IPS DF 4.7 (cell line): ENCODE data around the gene VPS37C.
"Not testable (repeated sequence)": the region's sequence is repeated elsewhere in the genome, so short reads cannot be mapped to it uniquely, and the experiment has no call there.

Source experiments
- DNase-seq: peaks from one replicate; pipeline ENCODE4 v3.0.0-alpha.2; 2013; ENCODE audit warnings: low spot score; ENCODE audit errors: extremely low read depth

VPS37C gene

DNA sequence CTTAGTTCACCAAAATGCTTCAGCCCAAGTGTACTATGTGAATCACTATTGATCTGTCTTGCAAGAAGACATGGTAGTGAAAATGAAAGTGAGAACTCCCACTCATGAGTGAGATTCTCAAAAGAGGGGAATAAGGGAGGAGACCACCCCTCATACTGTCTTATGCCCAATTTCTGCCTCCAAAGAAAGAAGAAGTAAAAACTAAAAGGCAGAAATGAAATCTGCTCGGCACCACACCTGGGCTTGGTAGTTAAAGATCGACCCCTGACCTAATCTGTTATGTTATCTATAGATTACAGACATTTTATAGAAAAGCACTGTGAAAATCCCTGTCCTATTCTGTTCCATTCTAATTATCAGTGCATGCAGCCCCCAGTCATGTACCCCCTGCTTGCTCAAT lies 63.0 kb downstream of the VPS37C start:
- not testable (repeated sequence) for DNase-seq

DNA sequence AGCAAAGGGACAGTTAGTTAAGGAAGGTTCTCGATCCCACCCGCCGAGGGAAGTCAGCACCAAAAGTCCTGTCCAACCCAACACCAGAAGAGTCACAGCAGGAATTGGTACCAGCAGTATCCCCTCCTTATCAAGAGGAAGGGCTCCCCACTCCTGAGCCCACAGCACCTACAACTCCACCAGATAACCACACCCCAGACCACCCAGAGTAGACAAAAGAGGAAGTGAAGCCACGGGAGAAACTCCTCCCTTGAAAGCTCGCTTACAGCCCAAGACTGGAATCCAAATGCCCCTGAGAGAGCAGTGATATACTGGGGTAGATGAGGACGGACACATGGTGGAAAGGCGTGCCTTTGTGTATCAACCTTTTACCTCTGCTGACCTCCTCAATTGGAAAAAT lies 66.2 kb downstream of the VPS37C start:
- no peak for DNase-seq

DNA sequence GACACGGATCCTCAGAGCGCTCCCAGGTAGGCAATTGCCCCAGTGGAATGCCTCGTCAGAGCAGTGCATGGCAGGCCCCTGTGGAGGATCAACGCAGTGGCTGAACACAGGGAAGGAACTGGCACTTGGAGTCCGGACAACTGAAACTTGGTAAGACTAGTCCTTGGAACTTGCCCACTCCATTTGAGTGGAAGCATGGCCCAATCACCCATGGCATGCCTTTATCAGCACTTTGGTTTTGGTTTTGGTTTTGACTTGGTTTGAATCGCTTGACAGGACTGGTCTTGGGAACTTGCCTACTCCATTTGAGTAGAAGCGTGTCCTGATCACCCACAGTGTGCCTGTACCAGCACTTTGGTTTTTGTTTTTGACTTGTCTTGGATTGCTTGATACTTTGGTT lies 67.1 kb downstream of the VPS37C start:
- DNase-seq = not testable (repeated sequence)

DNA sequence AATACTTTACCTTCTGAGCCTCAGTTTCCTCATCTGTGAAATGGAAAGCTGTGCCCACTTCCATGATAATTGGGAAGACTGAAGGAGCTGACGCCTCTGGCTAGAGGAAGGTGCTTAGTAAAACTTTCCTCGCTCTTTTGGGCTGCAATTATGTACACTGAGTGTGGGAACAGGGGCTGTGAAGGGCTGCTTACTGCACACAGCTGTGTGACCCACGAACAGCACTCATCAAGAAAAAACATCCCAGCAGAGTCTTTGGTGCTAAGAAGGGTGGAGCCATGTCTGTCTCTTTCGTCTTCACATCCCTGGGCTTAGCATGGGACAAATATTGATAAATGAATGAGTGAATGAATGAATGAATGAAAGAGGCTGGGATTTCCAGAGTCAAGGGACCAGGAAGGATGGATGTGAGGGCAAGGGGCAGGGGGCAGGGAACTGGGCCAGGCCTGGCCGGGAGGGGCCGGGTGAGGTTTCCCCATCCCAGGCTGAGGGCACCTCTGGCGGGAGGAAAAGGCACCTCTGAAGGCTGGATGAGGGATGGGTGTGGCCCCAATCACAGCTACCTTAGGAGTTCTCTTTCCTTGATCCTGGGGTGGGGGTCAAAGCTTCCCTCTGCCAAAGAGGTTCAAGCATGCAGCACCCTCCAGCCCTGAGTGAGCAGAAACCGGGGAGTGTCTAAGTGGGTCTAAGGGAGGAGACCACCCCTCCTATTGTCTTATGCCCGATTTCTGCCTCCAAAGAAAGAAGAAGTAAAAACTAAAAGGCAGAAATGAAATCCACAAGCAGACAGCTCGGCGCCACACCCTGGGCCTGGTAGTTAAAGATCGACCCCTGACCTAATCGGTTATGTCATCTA lies 68.1 kb downstream of the VPS37C start:
- no peak for DNase-seq

DNA sequence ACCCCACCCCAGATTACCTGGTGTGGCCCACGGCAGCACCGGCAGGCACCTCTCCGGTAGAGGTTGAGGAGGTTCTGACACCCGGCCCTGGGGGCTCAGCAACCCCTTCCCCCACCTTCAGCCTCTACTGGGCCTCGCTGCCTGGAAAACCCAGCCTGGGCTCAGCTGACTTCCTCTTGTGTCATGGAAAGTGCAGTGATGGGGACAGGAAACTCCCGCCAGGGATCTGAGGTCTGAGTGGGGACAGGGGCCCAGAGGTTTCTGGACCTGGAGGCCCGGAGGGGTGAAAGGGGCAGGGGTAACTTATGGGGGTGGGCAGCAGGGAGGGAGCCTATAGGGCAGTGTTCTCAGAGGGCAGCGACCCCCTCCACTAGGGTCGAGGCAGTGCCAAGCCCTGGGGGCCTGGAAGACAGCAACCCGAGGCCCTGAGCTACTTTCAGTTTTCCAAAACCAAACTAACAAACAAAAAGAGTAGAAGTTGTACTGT lies 68.9 kb downstream of the VPS37C start:
- no peak for DNase-seq

DNA sequence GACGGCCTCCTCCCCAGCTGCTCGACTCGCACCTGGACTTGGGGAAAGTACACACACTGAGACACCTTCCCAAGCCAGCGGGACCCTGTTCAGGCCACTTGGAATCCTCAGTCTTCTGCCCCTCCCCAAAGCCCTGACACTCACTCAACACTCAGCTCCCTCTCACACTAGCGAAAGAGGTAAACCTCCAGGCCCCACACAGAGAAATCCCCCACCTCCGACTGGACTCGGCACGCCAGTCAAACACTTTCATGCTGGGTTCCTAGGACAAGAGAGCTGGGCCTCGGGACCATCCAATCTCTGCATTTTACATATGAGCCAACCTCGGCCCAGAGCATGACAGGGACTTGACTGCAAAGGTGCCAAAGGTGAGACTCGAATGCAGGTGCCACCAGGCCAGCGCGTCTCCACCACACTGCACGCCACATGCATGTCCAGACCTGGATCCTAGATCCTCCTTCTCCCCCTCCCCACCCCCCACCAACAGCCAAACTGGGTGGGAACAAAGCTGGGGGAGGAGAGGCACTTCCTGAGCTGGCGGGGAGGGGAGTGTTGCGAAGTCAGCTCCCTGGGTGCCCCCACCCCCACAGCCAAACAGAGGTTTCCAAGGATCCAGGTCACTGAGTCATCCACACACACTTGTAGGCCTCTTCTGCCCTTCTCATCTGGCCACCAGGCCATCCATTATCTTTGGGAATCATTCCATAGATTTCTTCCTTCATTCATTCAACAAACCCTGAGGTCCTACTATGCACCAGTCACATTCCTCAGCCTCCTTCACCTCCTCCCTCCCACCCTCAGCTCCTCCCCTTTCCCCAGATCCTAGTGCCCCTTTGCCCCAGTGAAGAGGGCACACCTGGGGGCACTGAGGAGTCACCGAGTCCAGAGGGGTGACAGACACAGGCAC lies 69.6 kb downstream of the VPS37C start:
- no peak for DNase-seq

DNA sequence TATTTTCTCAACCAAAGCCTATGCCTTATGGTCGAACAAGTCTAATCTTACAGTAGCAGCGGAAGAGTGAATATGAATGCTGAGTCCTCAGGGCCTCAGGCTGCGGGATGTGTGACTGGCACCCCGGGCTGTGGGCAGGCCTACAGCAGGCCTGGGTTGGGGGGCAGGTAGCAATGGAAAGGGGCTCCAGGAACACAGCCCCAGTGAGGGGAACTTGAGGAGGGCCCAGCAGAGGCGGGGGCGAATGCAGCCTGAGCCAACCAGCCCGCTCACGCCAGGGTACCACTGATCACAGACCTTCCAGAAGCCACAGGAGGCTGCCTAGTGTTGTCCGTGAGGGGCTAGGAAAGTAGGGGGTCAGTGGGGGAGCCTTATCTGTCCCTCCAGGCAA lies 70.2 kb downstream of the VPS37C start:
- no peak for DNase-seq

DNA sequence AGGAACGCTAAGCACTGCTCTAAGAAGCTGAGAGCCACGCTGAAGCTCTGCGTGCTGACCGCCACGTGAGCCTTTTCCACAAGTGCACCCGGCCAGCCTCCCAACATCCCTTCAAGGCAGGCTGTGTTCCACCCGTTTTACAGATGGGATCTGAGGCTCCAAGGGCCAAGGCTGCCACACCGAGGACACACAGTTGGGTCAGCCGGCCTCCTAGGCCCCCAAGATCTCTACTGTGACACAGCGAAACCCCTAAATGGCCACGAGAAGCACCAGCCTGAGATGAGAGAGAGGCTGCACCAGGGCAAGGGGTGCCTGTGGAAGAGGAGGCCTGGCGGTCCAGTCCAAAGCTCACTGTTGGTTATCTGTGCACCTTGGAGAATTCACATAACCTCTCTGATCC lies 70.7 kb downstream of the VPS37C start:
- no peak for DNase-seq

DNA sequence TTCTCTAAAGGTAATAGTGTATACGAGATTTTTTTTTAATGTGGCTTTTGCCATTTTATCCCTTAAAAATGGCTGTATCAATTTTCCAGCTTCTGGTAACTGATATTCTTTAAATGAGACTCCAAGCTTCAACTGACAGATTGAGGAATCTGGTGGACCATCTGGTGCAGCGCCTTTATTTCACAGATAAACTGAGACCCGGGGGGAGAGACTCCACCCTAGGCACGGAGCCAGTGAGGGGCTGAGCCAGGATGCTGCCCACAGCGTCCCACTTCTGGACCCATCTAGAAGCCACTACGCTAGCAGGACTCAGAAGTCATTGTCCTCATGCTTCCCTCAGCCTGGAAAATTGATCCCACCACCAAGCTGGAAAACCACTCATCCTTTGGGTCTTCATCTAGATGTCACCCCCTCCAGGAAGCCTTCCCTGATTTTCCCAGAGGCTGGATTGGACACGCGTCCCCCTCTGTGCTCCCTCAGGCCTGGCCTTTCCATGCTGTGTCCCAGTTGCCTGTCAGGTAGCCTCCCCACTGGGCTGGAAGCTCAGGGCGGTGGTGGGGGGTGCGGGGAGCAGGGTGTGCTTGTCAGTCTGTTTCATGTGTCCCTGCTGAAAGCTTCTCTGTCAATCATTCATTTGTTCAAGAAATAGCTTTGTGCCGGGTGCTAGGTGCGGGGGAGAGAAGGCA lies 71.3 kb downstream of the VPS37C start:
- DNase-seq = no peak

DNA sequence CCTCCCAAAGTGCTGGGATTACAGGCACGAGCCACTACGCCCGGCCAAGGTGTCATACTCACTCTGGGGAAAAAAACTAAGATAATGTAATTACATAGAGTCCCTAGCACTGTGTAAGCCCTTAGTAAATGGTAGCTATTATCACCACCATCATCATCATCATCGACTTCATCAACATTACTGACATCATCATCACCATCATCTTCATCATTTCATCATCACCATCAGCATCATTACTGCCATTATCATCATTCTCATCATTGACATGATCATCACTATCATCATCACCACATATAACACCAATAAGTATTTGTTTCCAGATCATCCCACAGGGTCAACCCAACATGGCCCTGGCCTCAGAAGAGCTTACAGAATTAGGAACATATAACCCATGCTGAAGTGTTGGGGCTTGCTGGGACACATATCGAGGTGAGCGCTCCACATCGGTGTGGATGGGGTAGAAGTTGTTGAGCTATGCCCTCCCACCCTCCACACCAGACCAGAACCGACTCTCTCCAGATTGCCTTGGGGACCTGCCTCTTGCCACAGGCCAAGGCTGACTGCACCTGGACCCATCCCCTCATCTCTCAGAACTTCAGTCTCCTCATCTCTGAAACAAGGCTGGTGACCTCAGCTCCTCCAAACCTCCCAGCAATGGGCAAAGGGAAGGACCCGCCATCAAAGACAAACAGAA lies 73.7 kb downstream of the VPS37C start:
- no peak for DNase-seq

DNA sequence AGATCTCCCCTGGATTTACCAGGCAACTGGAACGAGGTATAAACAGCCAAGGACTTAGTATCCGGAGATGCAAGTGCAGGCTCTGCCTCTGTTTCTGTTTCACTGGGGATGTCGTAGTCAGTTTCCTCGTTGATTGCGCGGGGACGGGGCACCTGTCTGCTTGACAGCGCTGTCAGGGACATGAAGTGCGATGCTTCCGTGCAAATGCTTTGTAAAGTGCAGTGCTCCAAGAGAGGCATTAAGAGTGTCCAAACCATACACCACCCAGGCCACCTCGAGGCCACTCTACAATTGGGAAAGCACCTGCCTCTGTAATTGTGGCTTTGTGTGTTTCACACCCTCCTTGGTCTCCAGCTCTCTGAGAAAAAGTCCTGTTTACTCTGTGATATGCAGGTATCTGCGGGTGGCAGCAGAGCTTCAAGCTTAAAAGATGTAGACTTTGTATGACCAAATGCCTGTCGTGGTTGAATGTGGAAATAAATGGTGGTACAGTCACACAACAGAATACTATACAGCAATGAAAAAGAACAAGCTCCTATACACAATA lies 77.6 kb downstream of the VPS37C start:
- DNase-seq = no peak

DNA sequence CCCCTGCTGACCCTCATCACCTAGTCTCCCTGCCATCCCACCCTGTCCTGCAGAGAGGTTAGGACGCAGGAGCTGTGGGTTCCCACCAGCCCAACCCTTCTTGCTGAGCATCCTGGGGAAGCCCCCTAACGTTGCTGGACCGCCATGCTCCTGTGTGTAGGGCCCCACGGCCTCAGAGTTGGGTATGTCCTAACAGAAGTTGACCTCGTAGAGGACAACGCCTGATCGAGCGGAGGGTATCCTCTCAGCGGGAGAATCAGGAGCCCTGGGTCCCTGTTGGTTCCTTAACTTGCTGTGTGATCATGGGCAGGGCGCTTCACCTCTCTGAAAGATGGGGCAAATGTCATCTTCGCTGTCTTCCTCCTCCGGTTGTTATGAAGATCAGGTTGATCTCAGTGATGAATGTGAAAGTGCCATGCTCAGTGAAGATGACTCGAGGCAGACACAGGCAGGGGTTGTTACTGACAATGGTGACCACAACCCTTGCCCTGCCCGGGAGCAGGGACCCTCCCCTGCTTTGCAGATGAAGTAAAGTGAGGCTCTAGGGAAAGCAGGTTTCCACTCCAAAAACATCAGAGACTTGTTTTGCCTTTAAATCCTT lies 78.2 kb downstream of the VPS37C start:
- no peak for DNase-seq

DNA sequence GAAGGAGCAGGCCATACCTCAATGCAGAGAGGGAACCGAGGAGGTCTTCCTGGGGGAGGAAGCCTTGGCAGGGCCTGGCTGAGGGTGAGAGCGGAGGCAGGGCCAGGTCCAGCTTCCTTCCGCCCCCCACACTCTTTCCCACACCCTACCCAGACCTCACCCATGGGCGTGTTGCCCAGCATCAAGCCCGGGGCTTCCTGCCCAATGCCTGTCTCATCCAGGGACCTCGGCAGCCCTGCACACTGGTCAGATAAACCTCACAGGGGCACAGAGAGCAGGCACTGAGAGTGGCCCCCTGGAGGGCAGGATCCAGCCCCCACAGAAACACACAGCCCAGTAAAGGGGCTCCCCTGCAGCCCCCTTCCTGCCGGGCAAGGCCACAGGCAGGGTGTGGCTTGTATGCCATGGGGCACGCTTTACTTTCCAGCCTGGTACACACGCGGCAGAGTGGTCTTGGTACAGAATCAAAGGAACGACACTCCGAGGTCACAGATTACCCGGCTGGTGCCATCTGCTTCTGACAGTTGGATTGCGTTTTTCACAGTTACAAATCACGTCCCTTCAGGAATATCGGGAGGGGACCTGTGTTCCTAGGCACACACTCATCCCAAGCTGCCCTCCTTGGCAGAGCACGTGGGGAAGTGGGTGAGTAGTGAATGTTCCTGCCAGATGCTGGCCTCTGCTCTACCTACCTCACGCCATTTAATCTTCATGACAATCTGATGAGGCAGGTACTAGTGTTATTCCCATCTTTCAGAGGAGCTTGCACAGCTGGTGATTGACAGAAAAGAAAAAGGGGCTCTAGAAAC lies 79.0 kb downstream of the VPS37C start:
- no peak for DNase-seq

DNA sequence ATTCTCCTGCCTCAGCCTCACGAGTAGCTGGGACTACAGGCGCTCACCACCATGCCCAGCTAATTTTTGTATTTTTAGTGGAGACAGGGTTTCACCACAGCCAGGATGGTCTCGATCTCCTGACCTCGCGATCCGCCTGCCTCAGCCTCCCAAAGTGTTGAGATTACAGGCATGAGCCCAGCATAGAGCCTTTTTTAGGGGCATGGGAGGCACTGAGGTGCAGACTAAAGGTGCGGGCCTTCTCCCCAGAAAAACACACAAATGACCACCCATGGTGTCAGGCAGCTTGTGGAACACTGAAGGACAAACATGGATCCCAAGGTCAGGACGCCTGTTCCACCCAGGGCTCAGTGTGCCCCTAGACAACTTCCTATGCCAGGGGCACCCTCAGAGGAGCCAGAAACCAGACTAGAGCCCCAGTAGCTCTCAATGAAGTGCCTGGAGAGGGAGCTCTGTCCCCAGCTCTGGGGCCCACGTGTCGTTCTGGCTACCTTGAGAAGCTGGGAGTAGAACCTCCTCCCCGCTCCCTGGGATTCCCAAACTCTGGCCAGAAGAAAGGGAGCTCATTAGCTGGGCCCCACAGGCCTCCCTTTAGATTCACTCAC lies 80.1 kb downstream of the VPS37C start:
- DNase-seq = no peak

DNA sequence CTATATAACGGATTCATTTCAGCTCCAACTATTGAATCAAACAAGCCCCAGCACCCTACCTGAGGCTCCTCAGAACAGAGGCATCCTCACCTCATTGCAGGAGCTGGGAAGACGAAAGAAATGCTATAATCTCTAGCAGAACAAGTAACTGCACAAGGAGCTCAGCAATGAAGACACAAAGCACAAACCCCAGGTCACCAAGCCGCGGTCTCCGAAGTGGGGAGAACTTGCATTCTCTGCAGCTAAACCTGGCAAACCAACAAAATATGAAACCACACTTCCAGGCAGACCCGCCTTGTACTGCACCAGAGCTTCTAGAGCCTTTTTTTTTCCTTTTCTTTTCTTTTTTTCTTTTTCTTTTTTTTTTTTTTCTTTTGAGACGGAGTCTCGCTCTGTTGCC lies 80.7 kb downstream of the VPS37C start:
- no peak for DNase-seq
